SH-SY5Y (cell line): ENCODE results near the gene CREB3.

Source experiments
- GATA2 ChIP-seq: IDR thresholded peaks from 2 replicates; pipeline ENCODE4 v1.6.1; 2011; ENCODE audit warnings: mild to moderate bottlenecking, low read depth, low read length
- GATA3 ChIP-seq: IDR thresholded peaks from 2 replicates; pipeline ENCODE4 v1.6.1; 2011; ENCODE audit warnings: low read depth, mild to moderate bottlenecking, low read length, moderate library complexity

- no peak for TF ChIP-seq GATA2
- no peak for TF ChIP-seq GATA3
Observed at GRCh38 chr9:35763181-35763580, 30.7 kb downstream of the CREB3 start.
